H1 (cell line): ENCODE measurements around the gene SEPTIN7. TPM values are rescaled to one million over a fixed set of nuclear protein-coding genes. Genes with fewer than 3 reads are reported as not detected.

Experiments
- TCF12 ChIP-seq: IDR thresholded peaks from 2 replicates; pipeline ENCODE4 v1.6.1; 2011; ENCODE audit warnings: low read depth, mild to moderate bottlenecking, low read length
- polyA plus RNA-seq, 7 experiments: library from polyadenylated mRNA; depleted of rRNA in 3 of 7; stranded (reverse) in 5 of 7; unstranded in 2 of 7; fragments of >200 nt in 5 of 7; fragments of 200-250 nt in 2 of 7; gene quantifications; 1 replicate in 5 of 7; 2 replicates in 1 of 7; 4 replicates in 1 of 7; pipeline versions ENCODE4 v1.2.1 to v1.2.3, GENCODE V29; 2011 to 2013; ENCODE audit warnings: missing spikeins in 2 of 7, mixed read lengths in 2 of 7
- total RNA-seq: library from RNA; stranded (reverse); fragmentation: NEBNext Ultra II Directional; extraction: Animal tissue kit (Norgen Biotek cat#: 25700); gene quantifications from 2 replicates; pipeline ENCODE4 v1.2.1, GENCODE V29; 2021

Gene SEPTIN7
- total and polyA plus RNA-seq, 2 of the 8 experiments (the other 6 are each of a cell fraction or from before 2014, with no cell fraction given), result 85.3 to 183 TPM

- no peak for TF ChIP-seq TCF12
These were observed 46.1 kb upstream of the SEPTIN7 start (continued) for GRCh38 chr7:35754741-35755140.
